Measurements from ENCODE around the gene CEP55.
"Not testable (repeated sequence)": the region's sequence is repeated elsewhere in the genome, so short reads cannot be mapped to it uniquely, and the experiment has no call there.

CEP55 gene

GRCh38 chr10:93515071-93516005 lies 18.9 kb downstream of the CEP55 start:
- DNase-seq, result peak in 1 of 2 donors; percentile 3

GRCh38 chr10:93516006-93516380 lies 19.6 kb downstream of the CEP55 start:
- DNase-seq, result no peak

- DNase-seq, result no peak
Measured at GRCh38 chr10:93518531-93518930, 22.1 kb downstream of the CEP55 start.

GRCh38 chr10:93535293-93535692 lies 38.9 kb downstream of the CEP55 start:
- no peak for DNase-seq

GRCh38 chr10:93540871-93541270 lies 44.5 kb downstream of the CEP55 start:
- DNase-seq, result not testable (repeated sequence)

- DNase-seq, result no peak
Measured at GRCh38 chr10:93541402-93542357, 45.3 kb downstream of the CEP55 start.

GRCh38 chr10:93542358-93542791 lies 46.0 kb downstream of the CEP55 start:
- DNase-seq, result no peak

- not testable (repeated sequence) for DNase-seq
Measured at GRCh38 chr10:93546995-93547394, 50.6 kb downstream of the CEP55 start.

- no peak for DNase-seq
Measured at GRCh38 chr10:93547522-93547921, 51.1 kb downstream of the CEP55 start.

GRCh38 chr10:93548376-93549071 lies 52.1 kb downstream of the CEP55 start:
- DNase-seq, result no peak

- DNase-seq, result no peak
Measured at GRCh38 chr10:93550606-93551005, 54.2 kb downstream of the CEP55 start.

- DNase-seq, result no peak
Measured at GRCh38 chr10:93552780-93553179, 56.4 kb downstream of the CEP55 start.

GRCh38 chr10:93553482-93554315 lies 57.3 kb downstream of the CEP55 start:
- no peak for DNase-seq

GRCh38 chr10:93554316-93554663 lies 57.9 kb downstream of the CEP55 start:
- DNase-seq, result no peak

- peak; percentile 18 to 45 for DNase-seq
Measured at GRCh38 chr10:93554760-93555432, 58.5 kb downstream of the CEP55 start.

- DNase-seq, result no peak
Measured at GRCh38 chr10:93559490-93559889, 63.1 kb downstream of the CEP55 start.

GRCh38 chr10:93560541-93560940 lies 64.1 kb downstream of the CEP55 start:
- no peak for DNase-seq

GRCh38 chr10:93565446-93565845 lies 69.0 kb downstream of the CEP55 start:
- DNase-seq, result no peak

- DNase-seq, result no peak
Measured at GRCh38 chr10:93566435-93567276, 70.2 kb downstream of the CEP55 start, which contains the start of gene FFAR4. Gene FFAR4 (plus strand): TSS chr10:93566665. CDS start chr10:93566721, 56 bp downstream.

Data from bone marrow (tissue), 2 donors.